ENCODE data around the gene CCDC142.

- TF ChIP-seq SIN3A (IDR thresholded peaks at IDR 0.05; ENCODE audit: borderline replicate concordance, insufficient read depth, low read length) (no peak), REST (IDR thresholded peaks at IDR 0.05; ENCODE audit: insufficient read depth in 1 of 2, low read depth in 2 of 2, low read length in 2 of 2) (no peak), POLR2AphosphoS5 (IDR thresholded peaks at IDR 0.05; ENCODE audit: low read depth, low read length) (no peak), TAF1 (IDR thresholded peaks at IDR 0.05; ENCODE audit: borderline replicate concordance, insufficient read depth, low read length) (no peak)
Observed at GRCh38 chr2:74458938-74459363, 23.8 kb downstream of the CCDC142 start.

All from PFSK-1 (cell line).